ENCODE measurements around the gene MAS1.
"Not testable (repeated sequence)": the region's sequence is repeated elsewhere in the genome, so short reads cannot be mapped to it uniquely, and the experiment has no call there.

MAS1 gene

GRCh38 chr6:159863341-159863740, 27.4 kb upstream of the MAS1 start:
- H2BK15ac ChIP-seq (replicated peaks; ENCODE audit: low read depth); H3K4ac ChIP-seq (ENCODE audit: low read depth, low read length); H3K79me2 ChIP-seq (ENCODE audit: control insufficient read depth, insufficient read depth, low read length); H3K9ac ChIP-seq (ENCODE audit: low read length); H3K36me3 ChIP-seq (ENCODE audit: control insufficient read depth, insufficient read depth, low read length); H4K5ac ChIP-seq (ENCODE audit: low read length); H2AK5ac ChIP-seq (ENCODE audit: low read length); H2BK120ac ChIP-seq (ENCODE audit: low read depth, low read length); H3K27me3 ChIP-seq (ENCODE audit: insufficient read depth, low read length, poor library complexity); H2BK5ac ChIP-seq (ENCODE audit: low read length); H3K4me3 ChIP-seq (ENCODE audit: low read length); H4K8ac ChIP-seq (ENCODE audit: low read depth, low read length); H3K23ac ChIP-seq (ENCODE audit: low read length); H3K27ac ChIP-seq (ENCODE audit: low read depth, low read length); H3K79me1 ChIP-seq (ENCODE audit: low read length); H3K4me1 ChIP-seq (ENCODE audit: control insufficient read depth, low read depth, low read length); H3K56ac ChIP-seq (ENCODE audit: low read length); H3K4me2 ChIP-seq (ENCODE audit: low read length); H3K18ac ChIP-seq (ENCODE audit: low read length): not testable (repeated sequence)
- WGBS (ENCODE audit: extremely low coverage, insufficient coverage, low lambda C conversion rate) = no CpG with 5 or more reads among the region's 5 CpGs
- DNase-seq = peak; percentile 76

GRCh38 chr6:159865226-159865920, 25.4 kb upstream of the MAS1 start:
- no CpG with 5 or more reads among the region's 12 CpGs for WGBS (ENCODE audit: extremely low coverage, insufficient coverage, low lambda C conversion rate)
- Histone ChIP-seq H3K4ac (ENCODE audit: low read depth, low read length) (no peak overlapping the region), H2BK5ac (ENCODE audit: low read length) (no peak overlapping the region), H3K56ac (ENCODE audit: low read length) (no peak overlapping the region), H3K23ac (ENCODE audit: low read length) (no peak overlapping the region), H3K79me2 (ENCODE audit: control insufficient read depth, insufficient read depth, low read length) (no peaks in the 10 kb centered on the region), H3K4me3 (ENCODE audit: low read length) (no peak overlapping the region), H3K79me1 (ENCODE audit: low read length) (no peaks in the 10 kb centered on the region), H3K4me1 (ENCODE audit: control insufficient read depth, low read depth, low read length) (no peaks in the 10 kb centered on the region), H3K27ac (ENCODE audit: low read depth, low read length) (no peak overlapping the region), H3K4me2 (ENCODE audit: low read length) (no peak overlapping the region), H3K36me3 (ENCODE audit: control insufficient read depth, insufficient read depth, low read length) (no peaks in the 10 kb centered on the region), H4K8ac (ENCODE audit: low read depth, low read length) (no peak overlapping the region), H2AK5ac (ENCODE audit: low read length) (no peak overlapping the region), H3K9ac (ENCODE audit: low read length) (no peak overlapping the region), H3K18ac (ENCODE audit: low read length) (no peak overlapping the region), H2BK15ac (replicated peaks; ENCODE audit: low read depth) (no peak overlapping the region), H2BK120ac (ENCODE audit: low read depth, low read length) (no peak overlapping the region), H3K27me3 (ENCODE audit: insufficient read depth, low read length, poor library complexity) (no peaks in the 10 kb centered on the region), H4K5ac (ENCODE audit: low read length) (no peak overlapping the region)
- no peak for DNase-seq

- no peak overlapping the region for H4K5ac ChIP-seq (ENCODE audit: low read length)
- H3K4me1 ChIP-seq (ENCODE audit: control insufficient read depth, low read depth, low read length) = no peaks in the 10 kb centered on the region
- no peak overlapping the region for H3K56ac ChIP-seq (ENCODE audit: low read length)
- no peaks in the 10 kb centered on the region for H3K36me3 ChIP-seq (ENCODE audit: control insufficient read depth, insufficient read depth, low read length)
- H3K9ac ChIP-seq (ENCODE audit: low read length) = no peak overlapping the region
- H2BK120ac ChIP-seq (ENCODE audit: low read depth, low read length) = no peak overlapping the region
- no CpG with 5 or more reads among the region's 28 CpGs for WGBS (ENCODE audit: extremely low coverage, insufficient coverage, low lambda C conversion rate)
- H3K23ac ChIP-seq (ENCODE audit: low read length) = no peak overlapping the region
- no peak overlapping the region for H3K18ac ChIP-seq (ENCODE audit: low read length)
- H3K4me2 ChIP-seq (ENCODE audit: low read length) = no peak overlapping the region
- no peak overlapping the region for H3K4me3 ChIP-seq (ENCODE audit: low read length)
- H3K27me3 ChIP-seq (ENCODE audit: insufficient read depth, low read length, poor library complexity) = no peaks in the 10 kb centered on the region
- H2BK15ac ChIP-seq (replicated peaks; ENCODE audit: low read depth) = no peak overlapping the region
- no peak overlapping the region for H3K4ac ChIP-seq (ENCODE audit: low read depth, low read length)
- no peak overlapping the region for H2BK5ac ChIP-seq (ENCODE audit: low read length)
- no peak overlapping the region for H4K8ac ChIP-seq (ENCODE audit: low read depth, low read length)
- no peak overlapping the region for H3K27ac ChIP-seq (ENCODE audit: low read depth, low read length)
- no peak for DNase-seq
- H2AK5ac ChIP-seq (ENCODE audit: low read length) = no peak overlapping the region
- no peaks in the 10 kb centered on the region for H3K79me2 ChIP-seq (ENCODE audit: control insufficient read depth, insufficient read depth, low read length)
- H3K79me1 ChIP-seq (ENCODE audit: low read length) = no peaks in the 10 kb centered on the region
Measured at GRCh38 chr6:159866286-159867247, 24.2 kb upstream of the MAS1 start.

GRCh38 chr6:159871241-159871640, 19.5 kb upstream of the MAS1 start:
- H3K4me1 ChIP-seq (ENCODE audit: control insufficient read depth, low read depth, low read length) = no peaks in the 10 kb centered on the region
- H3K36me3 ChIP-seq (ENCODE audit: control insufficient read depth, insufficient read depth, low read length) = no peaks in the 10 kb centered on the region
- H2BK5ac ChIP-seq (ENCODE audit: low read length) = no peak overlapping the region
- H2BK15ac ChIP-seq (replicated peaks; ENCODE audit: low read depth) = no peak overlapping the region
- H3K23ac ChIP-seq (ENCODE audit: low read length) = no peak overlapping the region
- no peak overlapping the region for H2AK5ac ChIP-seq (ENCODE audit: low read length)
- H3K9ac ChIP-seq (ENCODE audit: low read length) = no peak overlapping the region
- no peak overlapping the region for H4K5ac ChIP-seq (ENCODE audit: low read length)
- no peaks in the 10 kb centered on the region for H3K27me3 ChIP-seq (ENCODE audit: insufficient read depth, low read length, poor library complexity)
- H3K18ac ChIP-seq (ENCODE audit: low read length) = no peak overlapping the region
- no peak overlapping the region for H2BK120ac ChIP-seq (ENCODE audit: low read depth, low read length)
- H3K79me1 ChIP-seq (ENCODE audit: low read length) = no peaks in the 10 kb centered on the region
- no CpG with 5 or more reads among the region's 1 CpG for WGBS (ENCODE audit: extremely low coverage, insufficient coverage, low lambda C conversion rate)
- H3K56ac ChIP-seq (ENCODE audit: low read length) = no peak overlapping the region
- H3K79me2 ChIP-seq (ENCODE audit: control insufficient read depth, insufficient read depth, low read length) = no peaks in the 10 kb centered on the region
- H3K27ac ChIP-seq (ENCODE audit: low read depth, low read length) = no peak overlapping the region
- no peak for DNase-seq
- no peak overlapping the region for H3K4me3 ChIP-seq (ENCODE audit: low read length)
- H3K4me2 ChIP-seq (ENCODE audit: low read length) = no peak overlapping the region
- no peak overlapping the region for H4K8ac ChIP-seq (ENCODE audit: low read depth, low read length)
- no peak overlapping the region for H3K4ac ChIP-seq (ENCODE audit: low read depth, low read length)

- no CpG with 5 or more reads among the region's 5 CpGs for WGBS (ENCODE audit: extremely low coverage, insufficient coverage, low lambda C conversion rate)
- Histone ChIP-seq H3K56ac (ENCODE audit: low read length) (no peak overlapping the region), H2BK15ac (replicated peaks; ENCODE audit: low read depth) (no peak overlapping the region), H3K27ac (ENCODE audit: low read depth, low read length) (no peak overlapping the region), H3K27me3 (ENCODE audit: insufficient read depth, low read length, poor library complexity) (no peaks in the 10 kb centered on the region), H3K18ac (ENCODE audit: low read length) (no peak overlapping the region), H2AK5ac (ENCODE audit: low read length) (no peak overlapping the region), H3K79me1 (ENCODE audit: low read length) (no peaks in the 10 kb centered on the region), H3K23ac (ENCODE audit: low read length) (no peak overlapping the region), H3K79me2 (ENCODE audit: control insufficient read depth, insufficient read depth, low read length) (no peaks in the 10 kb centered on the region), H2BK120ac (ENCODE audit: low read depth, low read length) (no peak overlapping the region), H4K8ac (ENCODE audit: low read depth, low read length) (no peak overlapping the region), H3K36me3 (ENCODE audit: control insufficient read depth, insufficient read depth, low read length) (no peaks in the 10 kb centered on the region), H3K9ac (ENCODE audit: low read length) (no peak overlapping the region), H3K4me2 (ENCODE audit: low read length) (no peak overlapping the region), H3K4me3 (ENCODE audit: low read length) (no peak overlapping the region), H3K4ac (ENCODE audit: low read depth, low read length) (no peak overlapping the region), H3K4me1 (ENCODE audit: control insufficient read depth, low read depth, low read length) (no peaks in the 10 kb centered on the region), H2BK5ac (ENCODE audit: low read length) (no peak overlapping the region), H4K5ac (ENCODE audit: low read length) (no peak overlapping the region)
- peak; percentile 18 for DNase-seq
Measured at GRCh38 chr6:159871906-159872305, 18.9 kb upstream of the MAS1 start.
